GM23338 (cell line): Measurements from ENCODE around the gene PLA1A. TPM values are rescaled to one million over a fixed set of nuclear protein-coding genes. Genes with fewer than 3 reads are reported as not detected.

Experiments
- ATAC-seq: fragments of 200-7000 bp; cut with Tn5 transposase; 3 replicates; pipeline ENCODE4 v1.9.1; 2020
- DNase-seq: peaks from one replicate; pipeline ENCODE4 v3.0.0-alpha.2; 2015; ENCODE audit warnings: low spot score
- H2AFZ ChIP-seq: fragments of 200-600 bp; sonication (generic); 2 replicates; pipeline ENCODE4 v1.8.0; 2016; ENCODE audit warnings: antibody characterized with exemption, mild to moderate bottlenecking, moderate library complexity
- H3F3A ChIP-seq: fragments of 200-600 bp; sonication (generic); replicated peaks from 2 replicates; pipeline ENCODE4 v1.8.0; 2017; ENCODE audit warnings: antibody characterized with exemption, mixed run types, low read depth
- H3K27ac ChIP-seq: fragments of 200-600 bp; sonication (generic); 2 replicates; pipeline ENCODE4 v1.6.1; 2016; ENCODE audit warnings: low read depth
- H3K27me3 ChIP-seq: fragments of 200-600 bp; sonication (generic); 2 replicates; pipeline ENCODE4 v1.8.0; 2016; ENCODE audit warnings: mild to moderate bottlenecking, mixed run types, moderate library complexity; ENCODE audit not compliant: insufficient read depth
- H3K36me3 ChIP-seq: fragments of 200-600 bp; sonication (generic); 2 replicates; pipeline ENCODE4 v1.8.0; 2016; ENCODE audit warnings: mild to moderate bottlenecking; ENCODE audit not compliant: insufficient read depth
- H3K4me1 ChIP-seq: fragments of 200-600 bp; sonication (generic); 2 replicates; pipeline ENCODE4 v1.8.0; 2016; ENCODE audit warnings: mild to moderate bottlenecking, moderate library complexity; ENCODE audit not compliant: insufficient read depth
- H3K4me2 ChIP-seq: fragments of 200-600 bp; sonication (generic); 2 replicates; pipeline ENCODE4 v1.7.1; 2017; ENCODE audit warnings: mixed run types
- H3K4me3 ChIP-seq: fragments of 200-600 bp; sonication (generic); 2 replicates; pipeline ENCODE4 v1.6.1; 2016; ENCODE audit warnings: mixed run types
- H3K79me2 ChIP-seq: fragments of 200-600 bp; sonication (generic); replicated peaks from 2 replicates; pipeline ENCODE4 v1.8.0; 2017; ENCODE audit warnings: mild to moderate bottlenecking; ENCODE audit not compliant: insufficient read depth
- H3K9me2 ChIP-seq: fragments of 200-600 bp; sonication (generic); 2 replicates; pipeline ENCODE4 v1.8.0; 2017; ENCODE audit not compliant: insufficient read depth
- H4K20me1 ChIP-seq: fragments of 200-600 bp; sonication (generic); replicated peaks from 2 replicates; pipeline ENCODE4 v1.8.0; 2017; ENCODE audit warnings: mild to moderate bottlenecking; ENCODE audit not compliant: insufficient read depth
- H3K27ac Mint-ChIP-seq: 2 replicates; pipeline ENCODE4 v1.8.0; 2020; ENCODE audit warnings: inconsistent platforms, mild to moderate bottlenecking, moderate library complexity, mixed read lengths
- H3K27me3 Mint-ChIP-seq: 3 replicates; pipeline ENCODE4 v1.8.0; 2022; ENCODE audit warnings: low read depth, mild to moderate bottlenecking, moderate library complexity, mixed read lengths, inconsistent platforms; ENCODE audit not compliant: insufficient read depth, poor library complexity
- H3K36me3 Mint-ChIP-seq: 3 replicates; pipeline ENCODE4 v1.8.0; 2021; ENCODE audit warnings: low read depth, mild to moderate bottlenecking, inconsistent platforms, moderate library complexity, mixed read lengths
- H3K4me1 Mint-ChIP-seq: 3 replicates; pipeline ENCODE4 v1.8.0; 2020; ENCODE audit warnings: mild to moderate bottlenecking, inconsistent platforms, mixed read lengths
- H3K4me3 Mint-ChIP-seq: 3 replicates; pipeline ENCODE4 v1.8.0; 2021; ENCODE audit warnings: moderate library complexity, mild to moderate bottlenecking, inconsistent platforms, mixed read lengths
- H3K9me3 Mint-ChIP-seq: 3 replicates; pipeline ENCODE4 v1.8.0; 2020; ENCODE audit warnings: moderate library complexity, mild to moderate bottlenecking, inconsistent platforms, mixed read lengths
- CREB1 ChIP-seq: fragments of 250-450 bp; sonication (Bioruptor Pico); IDR thresholded peaks from 2 replicates; pipeline ENCODE4 v1.5.0; 2020; ENCODE audit warnings: low read depth, mild to moderate bottlenecking, moderate library complexity
- CTCF ChIP-seq, 2 experiments: fragments of 200-600 bp in 1 of 2; sonication (generic) in 1 of 2; conservative IDR thresholded peaks; 2 replicates each; pipeline versions ENCODE4 v1.5.1 to v1.6.1; 2016 to 2017; ENCODE audit warnings: antibody characterized with exemption in 2 of 2, low read depth in 2 of 2, mild to moderate bottlenecking in 2 of 2, moderate library complexity in 1 of 2
- ETS1 ChIP-seq: IDR thresholded peaks from 2 replicates; pipeline ENCODE4 v1.6.1; 2016; ENCODE audit warnings: antibody characterized with exemption
- EZH2 ChIP-seq: fragments of 200-600 bp; sonication (generic); IDR thresholded peaks from one replicate; pipeline ENCODE4 v1.8.0; 2017; ENCODE audit warnings: antibody characterized with exemption, mild to moderate bottlenecking, low read depth; ENCODE audit not compliant: unreplicated experiment
- EZH2phosphoT487 ChIP-seq: fragments of 200-600 bp; sonication (generic); IDR thresholded peaks from one replicate; pipeline ENCODE4 v1.8.1; 2018; ENCODE audit warnings: antibody characterized with exemption; ENCODE audit not compliant: unreplicated experiment
- JUNB ChIP-seq: IDR thresholded peaks from one replicate; pipeline ENCODE4 v1.6.1; 2016; ENCODE audit warnings: antibody characterized with exemption; ENCODE audit not compliant: unreplicated experiment
- NANOG ChIP-seq: IDR thresholded peaks from 2 replicates; pipeline ENCODE4 v1.6.1; 2016; ENCODE audit warnings: antibody characterized with exemption, borderline replicate concordance
- POLR2AphosphoS5 ChIP-seq: IDR thresholded peaks from 2 replicates; pipeline ENCODE4 v1.6.1; 2016; ENCODE audit warnings: antibody characterized with exemption, low read depth
- REST ChIP-seq: IDR thresholded peaks from one replicate; pipeline ENCODE4 v1.6.1; 2018; ENCODE audit warnings: antibody characterized with exemption; ENCODE audit not compliant: unreplicated experiment
- STAT1 ChIP-seq: IDR thresholded peaks from one replicate; pipeline ENCODE4 v1.6.1; 2016; ENCODE audit warnings: antibody characterized with exemption; ENCODE audit not compliant: unreplicated experiment
- ZNF114 ChIP-seq: fragments of 250-450 bp; sonication (Bioruptor Pico); IDR thresholded peaks from 2 replicates; pipeline ENCODE4 v1.5.0; 2020; ENCODE audit warnings: mild to moderate bottlenecking, moderate library complexity
- ZNF331 ChIP-seq: fragments of 250-450 bp; sonication (Bioruptor Pico); IDR thresholded peaks from 2 replicates; pipeline ENCODE4 v1.5.0; 2020; ENCODE audit warnings: low read depth, mild to moderate bottlenecking, moderate library complexity
- ZNF462 ChIP-seq: fragments of 250-450 bp; sonication (Bioruptor Pico); IDR thresholded peaks from 2 replicates; pipeline ENCODE4 v1.5.0; 2020; ENCODE audit warnings: mild to moderate bottlenecking, moderate library complexity
- polyA plus RNA-seq: library from polyadenylated mRNA; unstranded; fragments of >200 nt; fragmentation: Nextera tagmentation; extraction: Ambion mirVana; gene quantifications from 2 replicates; pipeline ENCODE4 v1.2.1, GENCODE V29; 2016
- total RNA-seq: library from RNA; depleted of rRNA; stranded (reverse); fragments of >200 nt; shearing (Covaris generic); gene quantifications from 2 replicates; pipeline ENCODE4 v1.2.3, GENCODE V29; 2014

Gene PLA1A
- total and polyA plus RNA-seq, 2 experiments from 2014 or later, result not detected

- Mint-ChIP-seq H3K4me1 (peaks cover 24% of the 10 kb centered on the region), H3K27me3 (no peaks in the 10 kb centered on the region)
- ATAC-seq, result no peak
Observed at GRCh38 chr3:119645813-119646212, 48.1 kb downstream of the PLA1A start.

More at GRCh38 chr3:119645813-119646212, 48.1 kb downstream of the PLA1A start:
- H3F3A ChIP-seq, result no peaks in the 10 kb centered on the region
- H3K4me3 Mint-ChIP-seq, result no peak overlapping the region
- peaks cover 6% of the 10 kb centered on the region; the same call in 1 of the 2 replicates for H3K9me2 ChIP-seq
- no peaks in the 10 kb centered on the region for H3K27me3 ChIP-seq
- no peak overlapping the region for H2AFZ ChIP-seq
- H3K36me3 Mint-ChIP-seq, result no peaks in the 10 kb centered on the region
- H3K9me3 Mint-ChIP-seq, result no peaks in the 10 kb centered on the region
- DNase-seq, result no peak
- no peak overlapping the region for H3K27ac Mint-ChIP-seq
- H3K79me2 ChIP-seq, result no peaks in the 10 kb centered on the region
- no peak overlapping the region for H3K4me3 ChIP-seq
- H4K20me1 ChIP-seq, result no peaks in the 10 kb centered on the region
- TF ChIP-seq REST, result no peak
- no peak for TF ChIP-seq EZH2
- TF ChIP-seq STAT1, result no peak
- no peak for TF ChIP-seq ZNF331
- no peak for TF ChIP-seq ZNF114
- TF ChIP-seq CREB1 (CRISPR knock-in tag), result no peak
- no peak for TF ChIP-seq ETS1
- TF ChIP-seq CTCF (conservative IDR thresholded peaks at IDR 0.05; ENCODE audit: low read depth in 2 of 2), result no peak
- no peak for TF ChIP-seq ZNF462 (CRISPR knock-in tag)
- TF ChIP-seq EZH2phosphoT487, result no peak
- no peak for TF ChIP-seq NANOG
- TF ChIP-seq POLR2AphosphoS5, result no peak
- no peak for TF ChIP-seq JUNB
- no peak overlapping the region for H3K27ac ChIP-seq
- peaks cover 21% of the 10 kb centered on the region for H3K4me1 ChIP-seq
- H3K4me2 ChIP-seq, result no peak overlapping the region
- H3K36me3 ChIP-seq, result no peaks in the 10 kb centered on the region
